SH-SY5Y (cell line): ENCODE results near the gene MAP3K6.

Experiments
- GATA2 ChIP-seq: IDR thresholded peaks from 2 replicates; pipeline ENCODE4 v1.6.1; 2011; ENCODE audit warnings: mild to moderate bottlenecking, low read depth, low read length
- GATA3 ChIP-seq: IDR thresholded peaks from 2 replicates; pipeline ENCODE4 v1.6.1; 2011; ENCODE audit warnings: low read depth, mild to moderate bottlenecking, low read length, moderate library complexity

DNA sequence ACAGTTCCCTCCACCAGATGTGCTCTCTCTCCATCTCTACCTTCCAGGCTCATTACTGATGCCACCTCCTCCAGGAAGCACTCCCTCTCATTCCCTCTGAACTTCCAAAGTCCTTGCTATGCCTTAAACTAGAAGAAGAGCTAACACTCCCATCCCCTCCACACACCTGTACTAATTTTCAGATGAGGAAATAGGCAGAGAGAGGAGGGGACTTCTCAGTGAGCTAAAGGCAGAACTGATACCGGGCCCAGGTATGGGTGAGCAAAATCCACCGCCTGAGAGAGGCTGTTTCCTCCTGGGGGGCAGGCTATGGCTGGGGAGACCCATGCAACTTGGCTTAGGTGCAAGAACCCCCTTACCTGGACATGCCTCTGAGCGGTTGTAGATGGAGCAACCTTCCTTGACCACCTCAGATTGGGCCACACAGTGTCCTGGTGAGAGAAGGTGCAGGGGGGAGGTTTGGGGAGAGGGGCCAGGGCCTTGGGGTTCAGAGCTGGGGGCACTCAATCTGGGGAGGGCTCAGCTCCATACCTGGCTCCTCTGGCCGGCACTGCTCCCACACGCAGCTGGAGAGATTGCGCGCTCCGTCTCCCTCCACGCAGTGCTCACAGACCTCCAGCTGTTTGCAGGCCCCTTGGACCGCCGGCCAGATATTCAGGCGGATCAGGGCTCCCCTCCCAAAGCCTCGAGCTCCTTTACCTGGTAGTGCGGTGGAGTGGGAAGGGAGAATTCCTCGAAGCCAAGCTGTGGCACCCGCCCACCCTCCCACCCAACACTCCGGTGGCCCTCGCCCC lies 15.4 kb upstream of the MAP3K6 start:
- no peak for TF ChIP-seq GATA2
- TF ChIP-seq GATA3, result no peak
